Mucosa of stomach (tissue), 1 donor: ENCODE measurements around the gene TMEM229B.

ENCODE experiments used
- H3K27me3 ChIP-seq: one replicate; pipeline ENCODE4 v1.7.0; 2013; ENCODE audit warnings: mild to moderate bottlenecking, low read length; ENCODE audit not compliant: control insufficient read depth, insufficient read depth
- H3K36me3 ChIP-seq: one replicate; pipeline ENCODE4 v1.7.0; 2013; ENCODE audit warnings: low read length; ENCODE audit not compliant: control insufficient read depth, insufficient read depth
- H3K4me1 ChIP-seq: one replicate; pipeline ENCODE4 v1.7.0; 2013; ENCODE audit warnings: mild to moderate bottlenecking, low read length; ENCODE audit not compliant: control insufficient read depth, insufficient read depth
- H3K4me3 ChIP-seq: one replicate; pipeline ENCODE4 v1.7.0; 2013; ENCODE audit warnings: low read length
- H3K9ac ChIP-seq: one replicate; pipeline ENCODE4 v1.7.0; 2013; ENCODE audit warnings: mild to moderate bottlenecking, low read length, moderate library complexity
- H3K9me3 ChIP-seq: one replicate; pipeline ENCODE4 v1.7.0; 2013; ENCODE audit warnings: mild to moderate bottlenecking, low read length, moderate library complexity; ENCODE audit not compliant: control insufficient read depth
- donor health status: Pancreatic carcinoma.

Gene TMEM229B

GRCh38 chr14:67441256-67441655, 47.3 kb downstream of the TMEM229B start:
- Histone ChIP-seq H3K9me3 (no peaks in the 10 kb centered on the region), H3K9ac (no peak overlapping the region), H3K4me3 (no peak overlapping the region), H3K4me1 (peaks cover 23% of the 10 kb centered on the region), H3K27me3 (no peaks in the 10 kb centered on the region), H3K36me3 (no peaks in the 10 kb centered on the region)

GRCh38 chr14:67440513-67440912, 48.0 kb downstream of the TMEM229B start:
- H3K27me3 ChIP-seq: no peaks in the 10 kb centered on the region
- no peak overlapping the region for H3K9ac ChIP-seq
- H3K9me3 ChIP-seq: no peaks in the 10 kb centered on the region
- H3K4me1 ChIP-seq: peaks cover 22% of the 10 kb centered on the region
- no peaks in the 10 kb centered on the region for H3K36me3 ChIP-seq
- peak overlapping the region; percentile 9 for H3K4me3 ChIP-seq

GRCh38 chr14:67438969-67439368, 49.6 kb downstream of the TMEM229B start:
- H3K4me3 ChIP-seq: no peak overlapping the region
- H3K9me3 ChIP-seq: no peaks in the 10 kb centered on the region
- H3K4me1 ChIP-seq: peaks cover 22% of the 10 kb centered on the region
- H3K27me3 ChIP-seq: no peaks in the 10 kb centered on the region
- no peak overlapping the region for H3K9ac ChIP-seq
- H3K36me3 ChIP-seq: no peaks in the 10 kb centered on the region

- Histone ChIP-seq H3K4me1 (peaks cover 20% of the 10 kb centered on the region), H3K27me3 (no peaks in the 10 kb centered on the region), H3K9ac (no peak overlapping the region), H3K9me3 (no peaks in the 10 kb centered on the region), H3K4me3 (no peak overlapping the region), H3K36me3 (no peaks in the 10 kb centered on the region)
Observed at GRCh38 chr14:67436006-67436866, 52.3 kb downstream of the TMEM229B start.

- H3K27me3 ChIP-seq: no peaks in the 10 kb centered on the region
- H3K4me3 ChIP-seq: no peak overlapping the region
- H3K4me1 ChIP-seq: peaks cover 14% of the 10 kb centered on the region
- no peak overlapping the region for H3K9ac ChIP-seq
- no peaks in the 10 kb centered on the region for H3K36me3 ChIP-seq
- H3K9me3 ChIP-seq: no peaks in the 10 kb centered on the region
Observed at GRCh38 chr14:67435603-67436002, 52.9 kb downstream of the TMEM229B start.

GRCh38 chr14:67432050-67432564, 56.4 kb downstream of the TMEM229B start:
- Histone ChIP-seq H3K36me3 (no peaks in the 10 kb centered on the region), H3K4me3 (no peak overlapping the region), H3K9ac (no peak overlapping the region), H3K27me3 (no peaks in the 10 kb centered on the region), H3K4me1 (peaks cover 26% of the 10 kb centered on the region), H3K9me3 (no peaks in the 10 kb centered on the region)

GRCh38 chr14:67429510-67430205, 58.9 kb downstream of the TMEM229B start:
- Histone ChIP-seq H3K27me3 (no peaks in the 10 kb centered on the region), H3K36me3 (no peaks in the 10 kb centered on the region), H3K9ac (no peak overlapping the region), H3K4me3 (no peak overlapping the region), H3K9me3 (no peaks in the 10 kb centered on the region), H3K4me1 (peaks cover 24% of the 10 kb centered on the region)

- no peaks in the 10 kb centered on the region for H3K9me3 ChIP-seq
- peaks cover 24% of the 10 kb centered on the region for H3K4me1 ChIP-seq
- H3K4me3 ChIP-seq: no peak overlapping the region
- H3K27me3 ChIP-seq: no peaks in the 10 kb centered on the region
- no peak overlapping the region for H3K9ac ChIP-seq
- H3K36me3 ChIP-seq: no peaks in the 10 kb centered on the region
Observed at GRCh38 chr14:67428501-67429031, 60.0 kb downstream of the TMEM229B start.

GRCh38 chr14:67426983-67427606, 61.4 kb downstream of the TMEM229B start:
- no peak overlapping the region for H3K4me3 ChIP-seq
- no peaks in the 10 kb centered on the region for H3K9me3 ChIP-seq
- no peaks in the 10 kb centered on the region for H3K27me3 ChIP-seq
- peaks cover 24% of the 10 kb centered on the region for H3K4me1 ChIP-seq
- no peak overlapping the region for H3K9ac ChIP-seq
- H3K36me3 ChIP-seq: no peaks in the 10 kb centered on the region

- Histone ChIP-seq H3K4me3 (no peak overlapping the region), H3K9ac (no peak overlapping the region)
Observed at GRCh38 chr14:67426161-67426560, 62.4 kb downstream of the TMEM229B start.

GRCh38 chr14:67425608-67426007, 62.9 kb downstream of the TMEM229B start:
- Histone ChIP-seq H3K36me3 (no peaks in the 10 kb centered on the region), H3K9me3 (no peaks in the 10 kb centered on the region), H3K9ac (no peak overlapping the region), H3K4me3 (no peak overlapping the region), H3K27me3 (no peaks in the 10 kb centered on the region), H3K4me1 (peaks cover 24% of the 10 kb centered on the region)

More at GRCh38 chr14:67426161-67426560, 62.4 kb downstream of the TMEM229B start:
- no peaks in the 10 kb centered on the region for H3K36me3 ChIP-seq
- no peaks in the 10 kb centered on the region for H3K27me3 ChIP-seq
- no peaks in the 10 kb centered on the region for H3K9me3 ChIP-seq
- H3K4me1 ChIP-seq: peaks cover 24% of the 10 kb centered on the region
